Measurements from ENCODE around the gene MGAT2.
"Not testable (repeated sequence)": the region's sequence is repeated elsewhere in the genome, so short reads cannot be mapped to it uniquely, and the experiment has no call there.

Gene MGAT2

DNA sequence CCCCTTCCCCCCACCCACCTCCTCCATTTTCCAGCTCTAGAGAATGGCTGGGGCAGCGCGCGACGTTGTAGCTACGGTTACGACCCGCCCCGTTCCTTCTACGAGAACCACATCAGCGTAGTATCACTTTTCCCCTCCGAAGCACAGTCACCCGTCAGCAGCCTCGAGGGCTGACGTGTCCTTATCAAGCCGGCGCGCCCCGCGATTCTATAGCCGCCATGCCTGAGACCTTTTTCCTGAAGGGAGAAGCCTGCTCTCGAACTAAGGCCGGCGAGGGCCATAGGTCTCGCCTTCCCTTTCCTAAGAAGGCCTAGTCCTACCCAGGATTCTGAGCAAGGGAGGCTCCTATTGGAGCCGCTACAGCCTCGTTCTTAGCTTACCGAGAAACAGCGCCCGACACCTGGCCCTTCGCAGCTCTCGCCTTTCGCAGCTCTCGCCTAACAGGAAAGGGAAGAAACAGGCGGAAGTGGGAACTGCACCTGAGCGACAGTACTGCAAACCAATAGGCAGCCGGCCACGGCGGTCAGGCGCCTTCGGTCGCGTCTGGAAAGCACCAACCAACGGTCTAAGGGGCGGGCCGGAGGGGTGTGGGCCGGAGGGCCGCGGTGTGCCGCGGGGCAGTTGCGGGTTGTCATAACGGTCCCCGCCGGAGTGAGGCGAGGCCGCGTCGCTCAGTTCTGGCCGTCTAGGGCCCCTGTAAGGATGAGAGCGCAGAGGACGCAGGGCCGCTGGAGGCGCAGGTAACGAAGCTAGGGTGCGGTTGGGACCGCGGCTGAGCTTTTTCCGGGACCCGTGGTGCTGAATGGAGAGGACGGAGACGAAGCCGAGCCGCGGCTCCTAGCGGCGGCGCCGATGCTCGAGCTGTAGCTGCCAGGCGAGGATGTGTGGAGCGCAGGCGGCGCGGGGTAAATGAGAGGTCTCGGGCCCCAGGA is at the start of gene MGAT2, which contains the start of gene RPL36AL:
Gene MGAT2, plus strand, starts transcription at position 618 of the 932 bp plus-strand sequence. CDS start 470 bp downstream, outside the sequence.
Gene RPL36AL, minus strand, starts transcription at position 445 of the 932 bp plus-strand sequence. CDS start 1,522 bp downstream, outside the sequence.
- peak; percentile 99 for DNase-seq

DNA sequence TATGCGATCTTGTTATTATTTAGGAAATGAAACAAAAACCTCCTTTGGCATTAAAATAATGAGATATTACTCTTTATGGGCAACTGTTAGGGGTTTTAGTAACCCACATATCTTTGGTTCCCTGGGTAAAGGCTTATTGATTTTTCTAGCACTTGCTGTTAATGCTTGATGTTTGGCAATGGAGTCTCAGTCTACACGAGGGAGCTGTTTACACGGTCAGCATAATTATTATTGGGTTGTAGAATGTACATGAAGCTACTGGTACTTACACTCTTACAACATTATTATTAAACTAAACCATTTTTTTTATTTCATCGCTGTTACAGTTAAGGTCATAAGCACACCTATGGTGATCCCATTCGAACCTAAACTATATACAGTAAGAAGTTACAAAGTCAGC is 46.6 kb upstream of the MGAT2 start:
- DNase-seq = no peak

DNA sequence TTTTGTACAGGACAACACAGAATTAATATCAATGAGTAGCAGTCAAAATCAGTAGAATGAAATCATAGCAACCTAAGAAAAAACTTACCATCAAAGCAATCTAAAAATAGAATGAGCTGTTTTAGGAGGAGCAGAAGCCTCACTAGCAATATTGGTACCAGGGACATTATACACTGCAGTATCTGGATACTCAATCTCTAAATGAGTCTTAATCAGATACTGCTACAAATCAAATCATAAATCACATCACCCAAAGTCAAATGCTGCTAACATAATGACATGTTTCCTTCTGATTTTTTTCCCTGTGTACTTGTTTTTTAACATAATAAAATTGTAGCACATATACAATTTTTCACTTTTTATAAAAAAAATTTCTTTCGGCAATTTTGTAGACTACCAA is 42.5 kb upstream of the MGAT2 start:
- DNase-seq = no peak

DNA sequence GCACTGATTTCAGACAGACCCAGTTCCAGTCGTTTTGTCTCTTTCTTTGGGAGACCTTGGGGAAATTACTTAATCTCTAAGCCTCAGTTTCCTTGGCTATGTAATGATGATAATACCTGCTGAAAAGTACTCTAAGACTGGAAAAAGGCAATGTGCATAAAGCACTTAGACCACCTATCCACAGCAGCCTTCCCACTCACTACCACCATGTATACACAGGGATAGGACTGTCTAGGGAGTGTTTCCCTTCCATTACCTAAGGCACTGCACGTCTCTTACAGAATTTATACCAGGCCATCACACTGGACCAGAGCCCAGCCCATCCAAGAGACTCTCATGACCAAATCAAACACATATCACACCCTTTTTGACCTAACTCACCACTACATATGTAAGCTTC is 40.8 kb upstream of the MGAT2 start:
- no peak for DNase-seq

DNA sequence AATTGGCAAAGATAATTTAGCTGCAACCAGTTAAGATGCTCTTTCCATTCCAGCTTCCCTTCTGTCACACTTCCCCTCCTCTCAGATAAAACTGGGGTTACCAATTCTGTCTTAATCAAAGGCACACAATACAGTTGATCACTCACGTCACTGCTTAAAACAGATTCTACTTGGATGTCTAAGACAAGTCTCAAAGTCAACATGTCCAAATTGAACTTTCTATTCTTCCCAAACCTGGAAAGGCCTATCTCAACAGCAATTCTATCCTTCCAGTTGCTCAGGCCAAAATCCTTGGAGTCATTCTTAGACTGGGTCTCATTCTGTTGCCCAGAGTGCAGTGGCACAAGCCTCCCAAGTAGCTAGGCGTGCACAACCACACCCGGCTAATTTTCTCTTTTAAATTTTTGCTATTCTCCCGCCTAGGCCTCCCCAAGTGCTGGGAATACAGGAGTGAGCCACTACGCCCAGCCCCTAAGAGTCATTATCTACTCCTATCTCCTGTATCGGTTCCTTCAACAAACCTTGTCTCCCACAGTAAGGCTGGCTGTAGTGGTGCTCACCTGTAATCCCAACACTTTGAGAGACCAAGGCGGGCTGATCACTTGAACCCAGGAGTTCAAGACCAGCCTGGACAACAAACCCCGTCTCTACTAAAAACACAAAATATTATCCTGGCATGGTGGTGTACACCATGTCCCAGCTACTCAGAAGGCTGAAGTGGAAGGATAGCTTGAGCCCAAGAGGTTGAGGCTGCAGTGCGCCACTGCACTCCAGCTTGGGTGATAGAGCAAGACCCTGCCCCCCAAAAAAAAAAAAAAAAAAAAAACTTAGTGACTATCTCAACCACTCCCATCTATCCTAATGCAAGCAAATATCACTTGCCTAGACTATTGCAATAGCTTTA is 39.1 kb upstream of the MGAT2 start:
- DNase-seq = no peak

DNA sequence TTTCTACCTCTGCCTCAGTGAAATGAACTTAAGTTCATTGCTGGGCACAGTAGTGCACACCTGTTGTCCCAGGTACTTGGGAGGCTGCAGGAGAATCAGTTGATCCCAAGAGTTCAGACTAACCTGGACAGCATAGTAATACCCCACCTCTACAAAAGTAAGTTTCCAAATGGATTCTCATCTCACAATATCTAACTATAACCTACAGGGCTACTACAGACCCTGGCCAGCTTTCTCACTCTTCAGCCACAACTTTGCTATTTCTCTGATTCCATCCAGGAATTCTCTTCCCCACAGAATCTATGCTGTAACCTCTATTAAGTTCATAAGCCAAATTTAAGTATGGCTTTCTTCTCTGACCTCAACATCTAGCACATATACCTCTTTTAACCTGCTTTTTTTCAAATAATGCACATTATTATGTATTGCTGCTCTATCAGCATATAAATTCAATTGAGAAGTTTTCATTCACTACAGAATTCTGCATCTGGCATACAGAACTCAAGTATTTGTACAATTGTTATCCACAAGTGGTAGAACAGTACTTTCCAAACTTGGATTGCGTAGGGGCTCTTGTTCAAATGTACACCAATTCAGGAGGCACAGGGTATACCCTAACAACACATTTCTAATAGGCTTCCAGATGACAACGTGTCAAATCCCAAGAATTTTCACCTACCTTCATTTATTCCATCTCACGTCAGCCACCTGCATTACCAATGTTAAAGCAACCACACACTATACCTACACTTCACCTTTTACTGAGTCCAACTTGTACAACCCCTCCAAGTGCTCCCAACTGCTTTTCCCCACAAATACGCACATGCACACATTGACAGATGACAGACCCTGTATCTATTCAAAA is 38.3 kb upstream of the MGAT2 start:
- DNase-seq = no peak

DNA sequence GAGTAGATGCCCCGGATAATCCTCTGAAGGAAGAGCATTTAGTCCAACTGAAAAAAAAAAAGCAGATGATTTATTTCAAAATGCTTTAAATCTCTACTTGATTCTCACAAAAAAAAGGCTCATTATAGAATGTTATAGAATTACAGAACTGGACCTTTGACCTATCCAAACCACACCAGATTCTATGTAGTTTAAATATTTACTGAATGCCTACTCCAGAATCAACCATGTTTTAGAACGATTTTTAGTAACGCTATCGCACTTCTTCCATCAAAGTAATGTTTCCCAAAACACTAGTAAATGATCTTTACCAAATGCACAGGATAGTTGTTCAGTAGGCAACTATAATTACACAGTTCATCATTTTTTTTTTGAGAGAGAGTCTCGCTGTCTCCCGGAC is 37.0 kb upstream of the MGAT2 start:
- no peak for DNase-seq

DNA sequence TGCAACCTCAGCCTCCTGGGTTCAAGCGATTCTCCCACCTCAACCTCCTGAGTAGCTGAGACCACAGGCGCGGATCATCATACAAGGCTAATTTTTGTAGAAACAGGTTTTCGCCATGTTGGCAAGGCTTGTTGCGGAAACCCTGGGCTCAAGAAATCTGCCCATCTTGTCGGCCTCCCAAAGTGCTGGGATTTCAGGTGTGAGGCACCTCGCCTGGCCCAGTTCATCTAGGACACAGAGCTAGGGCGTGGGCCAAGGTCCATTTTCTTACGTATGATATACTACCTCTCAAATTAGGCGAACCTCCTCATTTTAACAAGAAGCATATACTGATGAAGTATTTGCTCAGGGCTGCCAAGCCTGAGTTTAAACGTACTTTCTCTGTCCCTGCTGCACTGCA is 36.5 kb upstream of the MGAT2 start:
- DNase-seq = no peak

DNA sequence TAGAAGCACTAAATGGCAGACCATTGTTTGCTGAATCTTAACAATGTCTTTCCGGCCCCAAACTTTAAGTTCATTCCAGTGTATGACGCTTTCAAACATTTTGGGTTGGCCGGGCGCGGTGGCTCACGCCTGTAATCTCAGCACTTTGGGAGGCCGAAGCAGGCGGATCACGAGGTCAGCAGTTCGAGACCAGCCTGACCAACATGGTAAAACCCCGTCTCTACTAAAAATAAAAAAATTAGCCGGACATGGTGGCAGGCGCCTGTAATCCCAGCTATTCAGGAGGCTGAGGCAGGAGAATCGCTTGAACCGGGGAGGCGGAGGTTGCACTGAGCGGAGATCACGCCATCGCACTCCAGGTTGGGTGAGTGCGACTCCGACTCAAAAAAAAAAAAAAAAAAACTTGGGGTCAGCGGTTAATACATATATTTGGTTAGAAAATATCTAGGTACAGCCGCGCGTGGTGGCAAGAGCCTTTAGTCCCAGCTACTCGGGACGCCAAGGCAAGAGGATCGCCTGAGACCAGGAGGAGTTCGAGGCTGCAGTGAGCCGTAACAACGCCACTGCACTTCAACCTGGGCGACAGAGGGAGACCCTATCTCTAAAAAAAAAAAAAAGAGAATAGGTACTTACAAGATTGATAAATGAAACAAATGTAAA is 35.5 kb upstream of the MGAT2 start:
- DNase-seq = not testable (repeated sequence)

DNA sequence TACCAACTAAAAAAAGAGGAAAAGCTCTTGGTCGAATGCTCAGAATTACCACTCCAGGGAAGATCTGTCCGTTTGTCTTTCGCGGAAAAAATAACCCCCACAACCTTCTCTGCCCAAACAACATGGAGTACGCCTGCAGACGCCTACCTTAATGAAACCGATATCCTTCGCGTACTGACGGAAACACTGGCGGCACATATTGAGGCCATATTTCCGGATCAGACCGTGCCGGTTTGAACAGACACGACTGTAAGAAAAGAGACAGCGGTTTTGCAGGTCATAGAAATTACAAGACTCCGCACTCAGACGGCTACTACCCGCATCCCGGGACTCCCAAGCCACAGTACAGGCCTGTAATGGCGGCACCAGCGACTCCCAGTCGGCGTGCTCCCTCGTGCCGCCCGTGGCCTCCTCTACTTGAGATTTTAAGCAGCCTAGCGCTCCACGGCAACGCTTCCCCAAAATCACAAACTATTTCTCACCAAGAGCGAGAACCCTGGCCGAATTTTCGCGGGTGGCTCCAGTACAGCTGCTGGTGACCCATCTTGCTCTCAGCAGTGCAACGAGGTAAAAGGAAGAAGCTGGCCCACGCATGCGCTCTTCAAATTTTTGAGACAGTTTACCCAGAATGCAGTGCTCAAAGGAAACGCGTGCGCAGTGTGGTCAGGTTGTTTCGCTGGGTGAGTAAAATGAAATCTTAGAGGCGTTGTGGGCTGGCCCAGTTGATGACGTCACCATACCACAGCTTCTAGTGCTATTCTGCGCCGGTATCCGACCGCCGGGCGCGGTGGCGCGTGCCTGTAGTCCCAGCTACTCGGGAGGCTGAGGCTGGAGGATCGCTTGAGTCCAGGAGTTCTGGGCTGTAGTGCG is 34.6 kb upstream of the MGAT2 start, which contains the start of gene RPS29:
Gene RPS29, minus strand, starts transcription at position 578 of the 870 bp plus-strand sequence. Its CDS starts 34 bp downstream, at position 544.
- DNase-seq = peak; percentile 100

DNA sequence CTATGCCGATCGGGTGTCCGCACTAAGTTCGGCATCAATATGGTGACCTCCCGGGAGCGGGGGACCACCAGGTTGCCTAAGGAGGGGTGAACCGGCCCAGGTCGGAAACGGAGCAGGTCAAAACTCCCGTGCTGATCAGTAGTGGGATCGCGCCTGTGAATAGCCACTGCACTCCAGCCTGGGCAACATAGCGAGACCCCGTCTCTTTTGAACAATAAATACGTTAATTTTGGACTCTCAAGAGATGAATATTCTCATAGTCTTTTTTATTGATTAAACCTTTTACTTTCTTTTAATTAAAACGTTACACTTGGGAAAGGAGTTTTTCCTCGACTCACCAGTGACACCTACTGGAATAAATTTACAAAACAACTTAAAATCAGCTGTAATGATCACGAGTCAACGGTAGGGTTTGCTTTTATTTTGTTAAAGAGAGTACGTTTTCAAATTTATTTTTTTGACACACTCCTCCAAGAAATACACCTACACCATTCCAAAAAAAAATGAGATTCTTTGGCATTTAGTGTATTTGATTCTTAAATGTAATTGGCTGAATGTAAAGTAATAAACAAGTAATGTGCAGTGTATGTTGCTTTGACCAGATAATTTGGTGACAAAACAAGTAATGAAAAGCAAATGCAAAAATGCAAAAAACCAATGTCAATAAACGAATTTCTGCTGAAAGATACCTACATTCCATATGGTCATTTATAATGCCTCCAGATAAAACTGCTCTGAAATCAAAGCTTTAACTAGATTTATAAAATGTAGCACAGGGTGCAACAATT is 33.7 kb upstream of the MGAT2 start:
- DNase-seq = peak; percentile 83

DNA sequence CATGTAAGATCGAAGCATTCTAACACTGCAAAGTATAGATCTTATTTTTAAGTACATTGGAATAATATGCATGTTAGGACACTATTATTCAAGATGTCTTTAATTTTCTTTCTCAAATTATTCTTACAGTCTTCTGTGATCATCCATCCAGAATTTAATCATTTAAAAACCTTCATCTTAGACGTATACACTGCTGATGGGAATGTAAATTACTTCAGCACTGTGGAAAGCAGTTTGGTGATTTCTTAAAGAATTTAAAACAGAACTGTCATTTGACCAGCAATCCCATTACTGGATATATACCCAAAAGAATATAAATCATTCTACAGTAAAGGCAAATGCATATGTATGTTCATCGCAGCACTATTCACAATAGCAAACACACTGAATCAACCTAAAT is 31.2 kb upstream of the MGAT2 start:
- DNase-seq = no peak

DNA sequence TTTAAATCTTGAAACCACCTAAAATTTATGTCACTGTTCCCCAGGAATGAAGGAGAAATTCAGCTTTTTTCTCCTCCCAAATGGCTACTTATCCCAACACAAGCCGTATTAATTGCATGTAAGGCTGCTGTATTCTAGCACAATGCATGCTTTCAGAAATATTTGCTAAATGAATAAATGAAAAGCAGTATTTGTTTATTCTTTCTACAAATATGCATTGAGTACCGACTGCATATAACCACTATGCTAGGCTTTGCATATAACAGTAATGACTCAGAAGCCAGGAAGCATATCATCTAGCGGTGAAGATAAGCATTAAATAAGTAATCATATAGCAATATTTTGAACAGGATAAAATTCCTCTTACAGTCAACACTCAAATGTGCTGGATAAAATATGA is 27.6 kb upstream of the MGAT2 start:
- no peak for DNase-seq

DNA sequence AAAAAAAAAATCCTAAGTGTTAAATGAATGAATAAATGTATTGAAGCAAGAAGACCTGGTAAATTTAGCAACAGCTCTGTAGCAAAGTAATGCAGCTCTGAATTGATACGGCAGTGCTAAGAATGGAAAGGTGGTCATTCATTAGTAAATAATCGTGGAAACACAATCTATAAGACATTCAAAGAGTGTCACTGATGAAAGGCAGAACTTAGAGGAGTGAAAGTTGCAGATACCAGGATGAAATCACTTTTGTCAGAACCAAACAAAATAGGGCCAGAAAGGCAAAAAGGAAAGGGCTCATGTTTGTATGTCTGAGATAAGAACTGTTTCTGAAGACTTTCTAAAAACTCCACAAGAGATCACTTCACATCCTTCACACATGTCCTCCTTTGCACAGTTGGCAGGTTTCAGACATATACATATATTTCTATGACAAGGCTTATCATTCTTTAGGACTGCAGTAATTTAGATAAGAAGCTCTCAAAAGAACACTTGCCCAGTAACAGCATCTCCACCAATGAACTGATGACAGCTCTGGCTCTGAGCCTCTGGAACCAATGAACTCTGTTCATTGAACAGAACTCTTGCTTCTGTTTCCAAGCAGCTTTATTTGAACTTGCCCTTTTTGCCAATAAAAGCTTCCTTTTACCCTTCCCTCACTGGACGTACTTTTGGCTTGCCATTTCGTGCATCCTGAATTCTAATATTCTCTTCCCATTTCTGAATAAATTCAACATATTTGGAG is 26.1 kb upstream of the MGAT2 start:
- no peak for DNase-seq

DNA sequence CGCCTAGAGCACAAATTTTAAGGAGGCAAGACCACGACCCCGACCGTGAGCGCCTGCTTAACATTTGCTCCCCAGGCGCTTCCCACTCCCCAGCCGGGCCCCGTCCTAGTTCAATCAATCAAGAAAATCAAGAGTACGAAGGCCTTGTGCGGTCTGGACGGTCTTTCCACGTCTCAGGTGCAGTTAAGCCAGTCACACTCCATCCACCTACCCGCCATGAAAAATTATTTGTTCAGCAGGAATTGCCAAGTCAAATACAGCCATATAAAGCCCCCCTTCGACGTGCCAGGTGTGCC is 22.5 kb upstream of the MGAT2 start:
- no peak for DNase-seq

DNA sequence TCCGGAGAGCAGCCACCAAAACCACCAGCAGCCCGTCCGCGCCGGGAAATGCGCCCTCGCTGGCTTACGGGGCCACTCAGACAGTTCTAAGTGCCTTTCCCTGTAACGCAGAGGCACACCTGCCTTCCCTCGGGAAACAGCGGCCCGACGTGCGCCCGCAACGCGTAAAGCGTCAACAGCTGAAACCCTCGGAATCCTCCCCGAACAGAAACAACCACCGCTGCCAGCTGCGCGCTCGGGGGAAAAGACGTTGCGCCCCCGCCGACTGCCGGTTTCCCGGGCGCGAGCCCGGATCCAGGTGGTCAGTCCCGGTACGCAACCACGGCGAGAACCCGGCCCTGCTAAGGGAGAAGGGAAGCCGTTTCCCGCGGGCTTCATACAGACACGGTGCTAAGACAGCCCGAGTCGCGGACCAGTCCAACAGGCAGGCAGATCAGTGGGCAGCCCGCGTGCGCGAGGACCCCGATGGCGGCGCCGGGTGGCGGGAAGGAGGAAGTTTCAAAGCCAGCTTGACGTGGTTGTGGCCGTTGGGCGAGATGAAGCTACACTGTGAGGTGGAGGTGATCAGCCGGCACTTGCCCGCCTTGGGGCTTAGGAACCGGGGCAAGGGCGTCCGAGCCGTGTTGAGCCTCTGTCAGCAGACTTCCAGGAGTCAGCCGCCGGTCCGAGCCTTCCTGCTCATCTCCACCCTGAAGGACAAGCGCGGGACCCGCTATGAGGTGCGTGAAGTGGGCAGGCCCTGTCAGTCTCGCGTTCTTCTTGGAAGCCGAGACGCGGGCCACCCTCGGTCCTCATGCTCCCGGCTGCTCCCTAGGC is 21.9 kb upstream of the MGAT2 start, which contains the start of gene LRR1:
Gene LRR1, plus strand, starts transcription at position 456 of the 816 bp plus-strand sequence. Its CDS starts 81 bp downstream, at position 537.
- peak; percentile 93 for DNase-seq

DNA sequence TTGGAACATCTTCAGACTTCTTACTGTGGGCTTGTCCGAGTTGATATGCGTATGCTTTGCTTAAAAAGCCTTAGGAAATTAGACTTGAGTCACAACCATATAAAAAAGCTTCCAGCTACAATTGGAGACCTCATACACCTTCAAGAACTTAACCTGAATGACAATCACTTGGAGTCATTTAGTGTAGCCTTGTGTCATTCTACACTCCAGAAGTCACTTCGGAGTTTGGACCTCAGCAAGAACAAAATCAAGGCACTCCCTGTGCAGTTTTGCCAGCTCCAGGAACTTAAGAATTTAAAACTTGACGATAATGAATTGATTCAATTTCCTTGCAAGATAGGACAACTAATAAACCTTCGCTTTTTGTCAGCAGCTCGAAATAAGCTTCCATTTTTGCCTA is 13.0 kb upstream of the MGAT2 start:
- DNase-seq = no peak

DNA sequence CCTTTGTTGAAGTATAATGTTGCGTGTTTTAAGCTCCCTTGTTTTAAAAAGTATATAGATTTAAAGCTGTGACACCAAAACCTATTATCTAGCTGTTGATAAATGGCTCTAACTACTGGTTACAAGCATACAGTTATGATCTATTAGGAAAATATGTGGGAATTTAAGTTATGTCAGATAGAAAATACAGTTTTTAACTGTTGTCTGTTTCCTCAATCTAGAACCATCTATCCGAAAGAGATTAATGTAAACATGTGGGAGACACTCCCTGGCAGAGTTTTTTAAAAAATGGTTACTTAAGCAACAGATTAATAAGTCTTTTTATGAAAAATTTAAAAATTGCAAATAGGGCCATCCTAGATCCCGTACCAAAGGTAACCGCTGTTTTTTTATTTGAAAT is 8.3 kb upstream of the MGAT2 start:
- DNase-seq = no peak

Data from NCI-H1092 treated with DMSO at 0.1 percent for 48 hours (cell line).